Esophagus mucosa (tissue), 1 donor: ENCODE measurements around the gene SKOR1. TPM values are rescaled to one million over a fixed set of nuclear protein-coding genes. Genes with fewer than 3 reads are reported as not detected.
A peak's percentile ranks its signal among the peaks of the same experiment; 100 is the strongest.

ENCODE experiments used
- ATAC-seq: fragments of 200-7000 bp; cut with Tn5 transposase; one replicate; pipeline ENCODE4 v1.9.1; 2020
- total RNA-seq: library from RNA; stranded (reverse); gene quantifications from one replicate; pipeline ENCODE4 v1.2.4, GENCODE V29; 2023
- donor health status: DM: yes; HTN: yes; CAD: no.

SKOR1 gene
- total RNA-seq, 1 donor from 2014 or later = 0.08 TPM

DNA sequence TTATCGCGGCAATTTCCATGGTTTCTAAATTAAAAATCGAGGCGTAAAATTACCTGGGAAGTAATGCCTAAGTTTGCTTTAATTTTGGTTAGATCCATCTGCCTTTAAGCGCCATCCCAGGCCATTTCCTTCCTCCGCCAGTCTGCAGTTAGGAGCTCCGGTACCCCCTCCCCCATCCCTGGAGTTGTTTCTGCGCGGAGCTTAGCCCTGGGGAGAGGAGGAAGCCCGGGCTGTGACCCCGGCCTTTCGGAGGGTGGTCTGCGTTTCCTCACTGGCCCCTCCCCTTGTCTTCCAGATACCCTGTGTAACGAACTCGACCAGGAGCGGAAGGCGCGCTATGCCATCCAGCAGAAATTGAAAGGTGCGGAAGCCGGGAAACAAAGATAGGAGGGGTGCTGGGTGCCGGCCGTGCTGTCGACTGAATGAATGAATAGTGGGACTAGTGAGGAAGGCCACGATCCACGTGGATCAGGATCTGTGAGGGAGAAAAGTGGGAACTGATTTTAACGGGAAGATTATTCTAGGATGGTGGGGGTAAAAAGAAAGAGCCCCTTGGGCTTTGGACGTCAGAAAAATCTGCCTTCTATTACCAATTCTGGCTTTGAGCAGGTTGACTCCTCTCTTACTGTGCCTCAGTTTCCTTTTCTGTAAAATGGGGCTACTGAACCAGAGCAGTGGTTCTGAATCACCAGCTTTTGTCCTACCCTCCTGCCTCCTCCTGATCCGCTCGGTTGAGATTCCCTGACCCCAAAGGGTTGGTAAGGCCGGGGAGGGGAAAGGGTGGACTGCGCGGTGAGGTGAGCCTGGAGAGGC is 7.8 kb downstream of the SKOR1 start:
- no peak for ATAC-seq

DNA sequence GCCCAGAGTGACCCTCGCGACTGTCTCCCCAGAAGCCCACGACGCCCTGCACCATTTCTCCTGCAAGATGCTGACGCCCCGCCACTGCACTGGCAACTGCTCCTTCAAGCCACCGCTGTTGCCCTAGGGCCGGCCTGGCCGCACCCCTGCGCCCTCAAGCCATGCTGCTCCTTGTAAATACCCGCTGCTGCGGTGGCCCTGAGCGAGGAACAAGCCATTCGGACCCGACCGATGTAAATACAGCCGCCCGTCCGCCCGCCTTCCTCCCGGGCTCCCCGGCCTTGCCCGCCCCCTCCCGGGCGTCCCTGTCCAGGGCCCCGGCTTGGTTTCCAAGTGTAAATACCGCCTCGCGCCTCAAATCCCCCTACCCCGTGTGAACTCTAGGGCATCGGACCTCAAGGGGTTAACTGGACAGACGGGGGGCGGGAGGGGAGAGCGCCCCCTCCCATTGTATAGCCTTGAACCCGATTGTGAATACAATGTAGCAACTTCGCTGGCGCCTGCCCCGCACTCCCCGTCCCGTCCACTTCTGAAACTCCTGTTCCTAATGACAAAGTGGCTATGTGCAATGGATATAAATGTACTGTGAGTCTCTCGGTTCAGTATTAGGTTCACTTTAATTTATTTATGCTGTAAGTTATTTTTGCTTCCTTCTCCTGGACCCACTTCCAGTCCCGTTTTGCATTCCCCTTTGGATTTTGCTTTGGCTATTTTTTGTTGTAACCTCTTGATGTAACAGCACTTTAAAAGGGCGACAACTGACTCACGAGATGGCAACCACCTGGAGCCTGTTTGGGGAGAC is 8.6 kb downstream of the SKOR1 start:
- ATAC-seq = peak; percentile 29

DNA sequence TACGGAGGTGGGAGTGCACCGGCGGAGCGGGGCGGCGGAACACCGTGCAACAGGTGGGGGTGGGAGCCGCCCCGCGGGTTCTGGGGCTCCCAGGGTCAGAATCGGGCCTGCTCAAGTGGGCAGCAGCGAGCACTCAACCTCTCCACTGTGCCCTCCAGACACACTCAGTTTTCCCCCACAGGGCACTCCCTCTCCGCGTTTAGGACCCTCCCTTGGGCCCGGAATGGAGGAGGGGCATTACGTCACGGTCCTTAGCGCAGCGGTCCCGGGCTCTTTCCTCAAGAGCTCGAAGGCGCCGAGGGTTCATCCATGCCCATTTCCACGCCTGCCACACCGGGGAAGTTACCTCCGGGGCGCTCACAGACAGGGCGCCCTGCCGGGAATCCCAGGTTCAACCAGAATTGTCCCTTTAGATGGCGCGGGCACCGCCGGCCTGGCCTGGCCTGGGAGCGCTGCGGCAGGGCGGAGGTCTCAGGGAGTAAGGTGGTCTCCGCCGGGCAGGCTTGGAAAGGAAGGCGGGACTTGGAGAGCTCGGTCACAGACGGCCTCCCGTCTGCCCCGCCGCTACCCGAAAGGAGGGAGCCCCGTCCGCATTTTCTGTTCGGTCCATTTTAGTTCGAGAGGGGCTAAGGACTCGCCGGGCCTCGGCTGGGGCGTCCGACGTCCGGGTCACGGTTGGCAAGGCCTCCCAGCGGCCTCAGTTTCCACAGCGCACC is 9.4 kb downstream of the SKOR1 start:
- no peak for ATAC-seq

DNA sequence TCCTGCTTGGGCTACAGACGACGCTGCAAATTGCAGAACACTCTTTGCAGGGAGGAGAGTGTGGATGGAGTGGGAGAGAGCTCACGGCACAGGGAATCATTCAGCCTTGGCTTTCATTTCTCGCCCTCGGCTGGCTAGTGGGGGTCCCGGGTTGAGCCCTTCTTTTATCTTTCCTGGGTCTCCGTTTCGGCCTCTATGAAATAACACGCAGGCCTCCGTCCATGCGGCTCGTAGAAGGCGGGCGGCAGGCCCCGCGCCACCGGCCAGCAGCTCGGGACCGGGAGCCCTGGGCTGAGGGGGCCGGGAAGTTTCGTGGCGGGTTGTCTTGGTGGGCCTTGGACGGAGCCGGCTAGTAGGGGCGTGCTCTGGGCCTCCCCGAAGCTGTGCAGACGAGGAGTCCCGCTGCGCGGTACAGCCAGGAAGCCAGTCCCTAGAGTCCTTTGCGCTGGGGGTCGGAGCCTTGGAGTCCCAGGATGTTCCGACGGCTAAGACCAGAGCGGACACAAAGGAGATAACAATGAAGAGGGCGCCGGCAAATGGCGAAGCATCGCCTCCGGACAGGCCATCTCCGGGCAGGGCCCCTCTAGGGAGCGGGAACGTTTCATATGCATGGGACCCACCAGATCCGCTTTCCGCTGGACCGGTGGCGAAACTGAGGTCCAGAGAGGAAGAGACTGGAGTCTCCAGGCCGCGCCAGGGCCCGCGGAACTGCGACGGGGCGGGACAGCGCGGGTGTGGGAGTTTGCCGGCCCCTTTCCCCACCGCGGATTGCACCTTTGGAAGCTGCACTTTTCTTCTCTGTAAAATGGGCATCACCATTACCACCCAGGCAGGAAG is 10.2 kb downstream of the SKOR1 start:
- ATAC-seq = no peak

DNA sequence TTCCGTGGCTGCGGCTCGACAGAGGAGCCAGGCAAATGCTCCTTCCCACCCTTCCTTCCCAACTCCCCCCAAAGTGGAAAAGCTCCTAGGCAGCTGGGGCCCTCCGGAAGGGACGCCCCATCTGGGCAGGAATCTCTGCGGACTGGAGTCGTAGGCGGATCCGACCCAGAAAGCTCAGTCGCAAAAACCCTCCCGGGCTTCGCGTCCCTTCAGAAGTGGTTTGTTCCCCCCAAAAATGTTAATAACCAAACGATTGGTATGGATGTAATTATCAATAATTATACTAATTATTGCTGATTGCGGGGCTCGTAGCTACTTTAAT is 10.8 kb downstream of the SKOR1 start:
- no peak for ATAC-seq

DNA sequence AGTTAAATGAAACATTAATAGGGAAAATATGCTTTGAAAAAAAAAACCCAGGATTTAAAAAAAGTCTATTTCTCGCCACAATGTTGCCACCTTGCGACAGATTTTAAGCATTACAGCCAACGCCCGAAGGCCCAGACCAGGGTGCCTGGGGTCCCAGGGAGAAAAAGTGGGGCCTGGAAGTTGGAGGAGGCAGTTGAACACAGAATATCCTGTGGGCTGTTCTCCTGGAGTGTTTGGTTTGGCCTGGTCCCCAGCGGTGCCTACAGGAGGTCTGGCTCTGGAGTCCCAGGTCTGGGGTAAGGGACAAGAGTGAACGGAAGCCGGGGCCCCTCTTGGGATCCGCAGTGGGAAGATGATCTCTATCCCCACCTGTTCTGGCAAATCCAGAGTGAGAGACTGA is 11.2 kb downstream of the SKOR1 start:
- ATAC-seq = no peak

DNA sequence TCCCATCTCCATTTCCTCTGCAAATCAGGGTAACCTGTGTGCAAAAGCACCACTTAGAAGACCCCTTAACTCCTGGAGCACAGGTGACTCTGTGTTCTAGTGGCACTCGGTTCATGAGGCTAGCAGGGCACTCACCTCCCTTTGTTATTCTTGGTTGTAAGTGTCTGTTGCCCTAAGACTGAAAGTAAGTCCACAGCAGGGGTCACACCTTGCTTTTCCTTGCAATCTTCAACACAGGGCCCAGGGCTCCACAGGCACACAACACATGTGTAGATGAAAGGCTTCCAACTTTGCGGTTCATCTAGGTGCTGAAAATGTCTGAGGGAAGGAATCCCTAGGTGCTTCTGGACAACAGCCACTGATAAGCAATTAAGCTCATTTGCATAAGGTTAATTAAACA is 11.6 kb downstream of the SKOR1 start:
- no peak for ATAC-seq

DNA sequence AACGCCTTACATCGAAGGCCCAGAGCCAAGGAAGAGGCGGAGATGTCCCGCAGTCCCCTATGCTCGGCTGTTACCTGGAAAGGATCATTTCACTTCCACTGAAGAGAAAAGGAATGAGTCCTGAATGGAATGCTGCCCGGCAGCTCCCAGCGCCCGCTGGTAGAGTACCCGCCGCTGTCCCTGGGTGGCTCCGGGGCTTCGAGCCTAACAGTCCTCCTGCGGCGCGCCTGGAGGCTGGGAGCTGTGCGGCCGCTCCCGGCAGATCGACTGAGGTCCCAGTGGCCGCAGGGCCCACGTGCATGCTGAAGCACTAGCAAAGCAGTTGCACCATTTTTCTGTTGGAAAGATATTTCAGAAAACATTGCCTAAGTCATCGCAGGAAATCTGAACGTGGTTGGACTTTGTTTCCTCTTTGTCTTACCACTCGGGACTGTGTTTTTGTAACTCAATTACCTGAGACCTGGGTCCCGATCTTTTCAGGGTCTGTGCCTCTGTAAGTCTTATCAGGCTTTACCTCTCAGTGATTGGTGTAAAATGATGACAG is 13.6 kb downstream of the SKOR1 start:
- peak; percentile 10 for ATAC-seq

DNA sequence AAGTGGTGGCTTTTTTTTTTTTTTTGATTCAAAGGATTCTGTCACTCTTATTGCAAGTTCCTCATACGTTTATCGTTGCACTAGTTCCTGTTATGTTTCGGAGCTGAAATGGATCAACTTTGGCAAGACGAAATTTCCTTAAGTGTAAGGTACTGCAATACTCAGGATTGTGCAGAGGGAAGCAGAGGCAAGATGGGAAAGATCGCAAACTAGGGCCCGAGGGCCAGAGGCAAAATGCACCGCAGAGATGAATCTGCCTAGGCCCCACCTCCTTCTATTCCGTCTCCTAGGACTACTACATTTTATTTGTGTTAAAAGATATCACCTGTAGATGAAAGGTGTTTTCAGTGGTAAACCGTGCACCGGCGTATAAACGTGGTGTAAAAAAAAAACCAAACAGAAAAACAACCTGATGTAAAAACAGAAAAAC is 14.2 kb downstream of the SKOR1 start:
- ATAC-seq = peak; percentile 14

DNA sequence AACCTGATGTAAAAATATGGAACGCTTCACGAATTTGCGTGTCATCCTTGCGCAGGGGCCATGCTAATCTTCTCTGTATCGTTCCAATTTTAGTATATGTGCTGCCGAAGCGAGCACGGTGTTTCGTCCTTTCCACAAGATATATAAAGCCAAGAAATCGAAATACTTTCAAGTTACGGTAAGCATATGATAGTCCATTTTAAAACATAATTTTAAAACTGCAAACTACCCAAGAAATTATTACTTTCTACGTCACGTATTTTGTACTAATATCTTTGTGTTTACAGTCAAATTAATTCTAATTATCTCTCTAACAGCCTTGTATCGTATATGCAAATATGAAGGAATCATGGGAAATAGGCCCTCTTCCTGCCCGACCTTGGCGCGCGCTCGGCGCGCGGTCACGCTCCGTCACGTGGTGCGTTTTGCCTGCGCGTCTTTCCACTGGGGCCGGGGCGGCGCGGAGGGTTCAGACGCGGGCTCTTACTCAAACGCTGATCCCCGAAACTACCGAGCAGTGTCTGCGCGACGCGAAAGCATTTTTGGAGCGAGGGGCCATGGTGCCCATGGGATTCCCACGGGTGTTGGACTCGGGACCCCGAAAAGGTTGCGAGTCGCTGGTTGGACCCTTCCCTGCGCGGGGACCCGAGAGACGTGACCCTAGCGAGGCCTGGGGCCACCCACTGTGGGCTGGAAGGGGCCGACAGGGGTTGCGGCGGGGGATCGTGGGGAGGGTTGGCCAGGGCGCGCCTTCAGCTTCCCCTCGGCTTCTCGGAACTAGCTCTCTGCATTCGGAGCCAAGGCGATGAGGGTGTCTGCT is 14.8 kb downstream of the SKOR1 start, which contains the start of gene RNU6-1:
RNU6-1 (minus strand) TSS at position 117 of the 820 bp plus-strand sequence.
- ATAC-seq = peak; percentile 91

DNA sequence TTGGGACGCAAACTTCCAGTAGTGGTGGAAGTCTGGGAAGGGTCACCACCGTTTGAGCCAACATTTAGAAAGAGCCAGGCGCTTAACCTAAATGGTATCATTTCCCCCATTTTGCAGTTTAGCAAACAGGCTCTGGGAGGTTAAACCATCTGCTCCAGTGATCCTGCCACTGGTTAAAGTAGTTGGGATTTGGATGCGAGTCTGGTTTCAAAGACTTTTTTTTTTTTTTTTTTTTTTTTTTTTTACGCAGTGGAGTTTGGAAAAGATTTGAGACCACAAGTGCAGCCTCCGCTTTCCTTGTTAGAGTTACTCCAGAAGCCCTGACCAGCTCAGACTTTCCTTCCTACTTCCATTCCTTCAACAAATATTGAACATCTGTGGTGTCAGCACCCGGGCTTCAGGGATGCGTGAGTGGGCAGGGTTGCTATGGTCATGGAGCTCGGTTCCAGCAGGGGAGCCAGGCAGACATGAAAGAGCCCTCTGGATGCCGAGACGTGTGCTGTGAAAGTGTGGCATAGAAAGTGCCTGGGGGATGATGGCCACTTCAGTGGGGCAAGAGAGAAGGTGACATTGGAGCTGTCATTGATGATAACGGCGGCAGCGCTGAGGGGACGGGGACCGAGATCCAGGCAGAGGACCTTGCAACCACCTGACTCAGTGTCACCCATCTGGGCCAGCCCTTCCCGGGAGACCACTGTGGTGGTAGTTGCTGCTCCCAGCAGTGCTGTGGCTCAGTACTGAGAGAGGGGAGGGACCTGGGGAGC is 15.6 kb downstream of the SKOR1 start:
- no peak for ATAC-seq

DNA sequence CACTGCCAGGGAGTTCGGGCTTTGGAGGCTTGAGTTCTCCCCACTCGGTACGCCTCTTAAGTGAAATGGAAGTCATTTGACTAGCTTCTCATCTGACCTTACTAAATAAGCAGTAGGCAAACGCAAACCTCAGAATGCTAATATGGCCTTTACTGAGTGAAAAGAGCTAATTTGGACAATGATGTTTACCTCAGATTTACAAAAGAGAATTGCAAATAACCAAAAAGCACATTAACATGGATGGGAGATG is 16.1 kb downstream of the SKOR1 start:
- no peak for ATAC-seq

DNA sequence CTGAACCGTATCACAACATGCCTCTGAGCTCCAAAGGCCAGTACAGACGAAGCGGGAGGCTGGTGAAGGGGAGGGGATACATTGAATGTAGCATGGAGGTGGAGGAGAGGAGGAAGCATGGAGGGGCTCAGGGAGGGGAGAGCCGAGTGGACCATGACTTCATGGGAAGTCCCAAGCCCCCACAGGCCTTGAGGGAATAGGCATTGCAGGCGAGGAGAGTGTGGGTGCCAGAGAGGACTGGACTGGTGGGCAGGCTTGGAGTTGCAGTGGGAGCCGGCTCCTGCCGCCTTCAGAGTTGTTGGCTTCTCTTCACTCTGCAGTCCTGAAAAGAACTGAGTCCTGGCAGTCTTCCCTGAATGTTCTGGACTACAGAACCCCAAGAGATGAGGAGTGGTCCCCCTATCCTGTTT is 17.8 kb downstream of the SKOR1 start:
- ATAC-seq = no peak

DNA sequence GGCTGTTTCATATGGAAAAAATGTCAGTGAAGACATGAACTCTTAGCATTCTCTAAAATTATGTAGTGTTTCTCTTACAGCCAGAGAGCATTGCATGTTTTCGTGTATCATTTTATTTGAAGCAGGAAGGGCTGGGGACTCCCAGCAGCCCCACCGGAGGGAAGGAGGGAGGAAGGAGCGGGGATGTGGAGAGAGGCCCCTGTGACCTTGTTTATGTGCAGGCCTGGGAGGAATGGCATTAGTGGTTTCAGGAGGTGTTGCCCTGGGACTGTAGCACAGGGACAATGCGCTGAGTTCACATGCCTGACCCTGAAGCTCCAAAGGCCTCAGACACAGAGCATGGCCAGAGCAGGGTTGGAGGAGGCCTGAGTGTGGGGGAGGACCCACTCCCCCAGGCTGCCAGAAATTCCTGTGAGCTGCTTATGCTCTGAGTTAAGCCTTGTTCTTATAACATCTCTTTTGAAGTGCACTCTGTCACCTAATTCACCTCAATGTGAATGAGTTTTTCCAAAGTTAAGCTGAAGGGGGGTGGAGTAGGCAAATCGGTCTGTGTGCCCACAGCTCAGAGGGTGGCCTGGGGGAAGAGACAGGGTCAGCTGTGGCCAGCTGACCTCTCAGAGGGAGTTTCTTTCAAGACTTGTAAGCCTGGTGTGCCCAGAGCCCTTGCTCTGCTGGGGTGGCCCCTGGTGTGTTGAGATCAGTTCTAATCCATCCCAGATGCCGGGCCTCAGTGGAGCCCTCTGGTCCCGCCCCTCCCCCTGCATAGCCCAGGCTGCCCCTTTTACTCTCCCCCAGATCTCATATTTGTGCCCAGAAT is 18.5 kb downstream of the SKOR1 start:
- ATAC-seq = no peak

DNA sequence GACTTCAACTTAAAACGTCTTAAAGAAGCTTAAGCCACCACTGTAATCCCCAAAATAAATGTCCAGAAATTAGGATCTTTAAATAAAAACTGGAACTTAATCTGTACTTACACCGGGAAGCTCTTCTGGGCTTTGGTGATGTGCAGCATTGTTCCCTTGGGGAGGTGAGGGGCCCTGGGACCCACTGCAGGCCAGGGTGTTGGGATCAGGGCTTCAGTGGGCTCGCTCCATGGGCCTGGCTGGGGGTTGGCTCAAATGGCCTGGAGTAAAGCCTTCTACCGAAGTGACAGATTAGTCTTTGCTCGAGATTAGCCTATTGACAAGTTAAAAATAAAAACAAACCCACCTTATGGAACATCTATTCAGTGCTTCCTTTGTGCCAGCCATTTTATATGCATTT is 20.7 kb downstream of the SKOR1 start:
- no peak for ATAC-seq

DNA sequence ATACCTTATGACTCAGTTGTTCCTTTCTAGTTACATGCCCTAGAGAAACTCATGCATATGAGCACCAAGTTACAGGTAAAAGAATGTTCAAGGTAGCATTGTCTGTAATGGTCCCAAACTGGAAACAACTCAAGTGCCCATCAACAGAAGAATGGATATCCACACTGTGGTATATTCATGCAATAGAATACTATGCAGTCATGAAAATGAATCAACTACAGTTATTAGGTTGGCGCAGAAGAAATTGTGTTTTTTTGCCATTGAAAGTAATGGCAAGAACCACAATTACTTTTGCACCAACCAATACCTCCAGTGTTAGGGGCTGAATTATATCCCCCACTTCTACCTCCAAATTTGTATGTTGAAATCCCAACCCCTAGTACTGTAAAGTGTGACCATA is 24.2 kb downstream of the SKOR1 start:
- ATAC-seq = no peak

DNA sequence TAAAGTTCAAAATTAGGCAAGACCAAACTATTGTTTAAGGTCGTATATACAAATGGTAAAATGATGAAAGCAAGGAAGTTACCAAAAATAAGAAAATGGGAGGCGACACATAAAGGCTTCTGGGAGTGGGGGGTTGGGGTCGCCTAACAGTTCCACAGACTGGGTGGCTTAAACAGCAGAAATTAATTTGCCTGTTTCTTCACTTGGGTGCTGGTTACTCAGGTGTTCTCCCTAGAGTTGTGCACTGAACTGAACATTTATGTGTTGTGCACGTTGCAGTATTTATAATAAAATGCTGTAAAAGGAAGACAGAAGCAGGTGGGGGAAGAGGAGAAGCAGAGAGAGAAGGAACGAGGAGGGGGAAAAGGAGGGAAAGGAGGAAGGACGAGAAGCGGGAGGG is 25.0 kb downstream of the SKOR1 start:
- no peak for ATAC-seq

DNA sequence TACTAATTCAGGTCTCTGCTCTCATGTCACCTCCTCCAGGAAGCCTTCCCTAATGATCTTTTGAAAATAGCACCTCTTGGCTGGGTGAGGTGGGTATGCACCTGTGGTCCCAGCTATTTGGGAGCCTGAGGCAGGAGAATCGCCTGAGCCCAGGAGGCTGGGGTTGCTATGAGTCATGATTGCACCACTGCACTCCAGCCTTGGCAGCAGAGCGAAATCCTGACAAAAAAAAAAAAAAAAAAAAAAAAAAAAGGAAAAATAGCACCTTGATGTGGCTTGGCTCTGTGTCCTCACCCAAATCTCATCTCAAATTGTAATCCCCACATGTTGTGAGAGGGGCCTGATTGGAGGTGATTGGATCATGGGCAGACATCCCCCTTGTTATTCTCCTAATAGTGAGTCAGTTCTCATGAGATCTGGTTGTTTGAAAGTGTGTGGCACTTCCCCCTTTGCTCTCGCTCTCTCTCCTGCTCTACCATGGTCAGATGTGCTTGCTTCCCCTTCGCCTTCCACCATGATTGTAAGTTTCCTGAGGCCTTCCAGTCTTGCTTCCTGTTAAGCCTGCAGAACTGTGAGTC is 25.8 kb downstream of the SKOR1 start:
- ATAC-seq = peak; percentile 60

DNA sequence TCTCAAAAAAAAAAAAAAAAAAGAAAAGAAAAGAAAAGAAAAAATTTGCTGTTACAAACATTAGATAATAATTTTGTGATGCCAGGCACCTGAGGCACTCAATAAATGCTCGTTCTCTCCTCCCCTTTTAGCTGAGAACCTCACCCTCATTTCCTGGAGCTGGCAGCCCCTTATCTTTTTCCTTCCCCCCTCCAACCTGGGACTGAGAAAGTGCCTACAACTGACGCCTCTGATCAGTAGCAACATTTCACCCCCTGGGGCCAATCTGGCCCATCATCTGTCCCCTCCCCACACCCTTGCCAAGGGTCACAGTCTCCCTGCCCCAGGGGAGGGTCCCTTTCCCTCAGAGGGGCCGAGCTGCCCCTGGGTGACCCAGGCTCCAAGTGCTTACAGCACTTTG is 27.1 kb downstream of the SKOR1 start:
- ATAC-seq = peak; percentile 14
